HG03469 (cell line): ENCODE results near the gene GLMP.

Experiments
- ATAC-seq: cut with Tn5 transposase; IDR thresholded peaks from one replicate; pipeline ENCODE4 v1.9.1; 2021; ENCODE audit warnings: mild to moderate bottlenecking, moderate library complexity, moderate number of reproducible peaks; ENCODE audit not compliant: unreplicated experiment

Gene GLMP

GRCh38 chr1:156286061-156286460, 9.4 kb downstream of the GLMP start:
- no peak for ATAC-seq

GRCh38 chr1:156285437-156285836, 10.0 kb downstream of the GLMP start:
- no peak for ATAC-seq

GRCh38 chr1:156284757-156285156, 10.7 kb downstream of the GLMP start:
- no peak for ATAC-seq

- ATAC-seq, result no peak
Observed at GRCh38 chr1:156284112-156284511, 11.4 kb downstream of the GLMP start, which contains the start of gene TMEM79. TMEM79 (plus strand) TSS chr1:156284325; CDS start chr1:156285227, 902 bp downstream.

- no peak for ATAC-seq
Observed at GRCh38 chr1:156283521-156283920, 12.0 kb downstream of the GLMP start.

- peak; percentile 59 for ATAC-seq
Observed at GRCh38 chr1:156282479-156283222, 12.8 kb downstream of the GLMP start, which contains the start of gene SMG5. SMG5 (minus strand) TSS chr1:156282825; CDS start chr1:156282680, 145 bp downstream.

- no peak for ATAC-seq
Observed at GRCh38 chr1:156281693-156282478, 13.6 kb downstream of the GLMP start.

GRCh38 chr1:156281281-156281680, 14.2 kb downstream of the GLMP start:
- no peak for ATAC-seq

- no peak for ATAC-seq
Observed at GRCh38 chr1:156279837-156280236, 15.6 kb downstream of the GLMP start.

GRCh38 chr1:156276966-156277381, 18.5 kb downstream of the GLMP start:
- no peak for ATAC-seq

- no peak for ATAC-seq
Observed at GRCh38 chr1:156276532-156276931, 18.9 kb downstream of the GLMP start.

GRCh38 chr1:156270314-156270713, 25.2 kb downstream of the GLMP start:
- no peak for ATAC-seq

GRCh38 chr1:156268336-156268735, 27.1 kb downstream of the GLMP start:
- ATAC-seq, result no peak

GRCh38 chr1:156266051-156266450, 29.4 kb downstream of the GLMP start:
- ATAC-seq, result no peak

GRCh38 chr1:156263288-156263655, 32.2 kb downstream of the GLMP start:
- no peak for ATAC-seq

- no peak for ATAC-seq
Observed at GRCh38 chr1:156262461-156263287, 32.8 kb downstream of the GLMP start.

GRCh38 chr1:156260896-156261295, 34.6 kb downstream of the GLMP start:
- ATAC-seq, result no peak

- ATAC-seq, result no peak
Observed at GRCh38 chr1:156259805-156260204, 35.7 kb downstream of the GLMP start.

GRCh38 chr1:156258859-156259258, 36.6 kb downstream of the GLMP start:
- no peak for ATAC-seq

- ATAC-seq, result no peak
Observed at GRCh38 chr1:156257711-156258110, 37.8 kb downstream of the GLMP start.

GRCh38 chr1:156253634-156254033, 41.8 kb downstream of the GLMP start:
- no peak for ATAC-seq
